K562 (cell line): ENCODE measurements around the gene MBNL1. TPM values are rescaled to one million over a fixed set of nuclear protein-coding genes. Genes with fewer than 3 reads are reported as not detected.

ENCODE experiments used
- CC2D1A ChIP-seq: fragments of 450-650 bp; IDR thresholded peaks from 2 replicates; pipeline ENCODE4 v1.6.1; 2017; ENCODE audit warnings: mild to moderate bottlenecking
- CREB3L1 ChIP-seq: fragments of 450-650 bp; IDR thresholded peaks from 2 replicates; pipeline ENCODE4 v1.6.1; 2014; ENCODE audit warnings: low read depth, mild to moderate bottlenecking, moderate library complexity, borderline replicate concordance
- CREB5 ChIP-seq: fragments of 250-450 bp; sonication (Bioruptor Pico); IDR thresholded peaks from 2 replicates; pipeline ENCODE4 v1.5.0; 2020; ENCODE audit warnings: mild to moderate bottlenecking
- E2F3 ChIP-seq: fragments of 250-450 bp; sonication (Bioruptor Pico); IDR thresholded peaks from 2 replicates; pipeline ENCODE4 v1.4.0; 2020; ENCODE audit warnings: mild to moderate bottlenecking
- ETV5 ChIP-seq: sonication (generic); formaldehyde crosslinking; IDR thresholded peaks from 2 replicates; pipeline ENCODE4 v1.4.0; 2020; ENCODE audit warnings: low read depth, mild to moderate bottlenecking, missing genetic modification reagents
- GABPB1 ChIP-seq: sonication (generic); formaldehyde crosslinking; IDR thresholded peaks from 2 replicates; pipeline ENCODE4 v1.8.0; 2022; ENCODE audit warnings: mild to moderate bottlenecking, missing genetic modification reagents
- HDAC2 ChIP-seq: fragments of 450-650 bp; IDR thresholded peaks from 2 replicates; pipeline ENCODE4 v1.6.1; 2016; ENCODE audit warnings: mild to moderate bottlenecking
- JUND ChIP-seq, 2 experiments: IDR thresholded peaks; 2 replicates in 1 of 2; 3 replicates in 1 of 2; pipeline ENCODE4 v1.6.1; 2011; ENCODE audit warnings: borderline replicate concordance in 2 of 2, low read depth in 2 of 2, low read length in 2 of 2, improper control_type of control experiment in 1 of 2, missing biosample characterization in 1 of 2, missing genetic modification characterization in 1 of 2, missing genetic modification reagents in 1 of 2
- MCM5 ChIP-seq: fragments of 450-650 bp; IDR thresholded peaks from 2 replicates; pipeline ENCODE4 v1.6.1; 2016; ENCODE audit warnings: low read depth
- MLLT1 ChIP-seq, 2 experiments: fragments of 450-650 bp; IDR thresholded peaks; 2 replicates each; pipeline ENCODE4 v1.6.1; 2016
- MYBL2 ChIP-seq, 2 experiments: fragments of 450-650 bp in 1 of 2; sonication (generic) in 1 of 2; formaldehyde crosslinking in 1 of 2; IDR thresholded peaks; 2 replicates each; pipeline versions ENCODE4 v1.6.1 to v1.8.1; 2017 to 2022; ENCODE audit warnings: borderline replicate concordance in 1 of 2, inconsistent platforms in 1 of 2, low read depth in 1 of 2, mild to moderate bottlenecking in 1 of 2, missing genetic modification reagents in 1 of 2, moderate library complexity in 1 of 2
- RBBP5 ChIP-seq: fragments of 200-600 bp; sonication (generic); IDR thresholded peaks from 2 replicates; pipeline ENCODE4 v1.6.1; 2012; ENCODE audit warnings: borderline replicate concordance, mild to moderate bottlenecking, low read length, control low read depth, inconsistent platforms; ENCODE audit not compliant: insufficient read depth, poor library complexity, severe bottlenecking
- RBFOX2 ChIP-seq: fragments of 200-400 bp; formaldehyde crosslinking; IDR thresholded peaks from 2 replicates; pipeline ENCODE4 v1.6.1; 2017; ENCODE audit warnings: low read depth, mild to moderate bottlenecking, low read length, moderate library complexity
- RCOR1 ChIP-seq, 2 experiments: IDR thresholded peaks; 2 replicates each; pipeline ENCODE4 v1.6.1; 2012; ENCODE audit warnings: low read depth in 2 of 2, low read length in 2 of 2, borderline replicate concordance in 1 of 2, improper control_type of control experiment in 1 of 2
- SIRT6 ChIP-seq: IDR thresholded peaks from one replicate; pipeline ENCODE4 v1.6.1; 2012; ENCODE audit warnings: low read depth, mild to moderate bottlenecking, control low read depth, inconsistent platforms, low read length, moderate library complexity
- TCF15 ChIP-seq: fragments of 250-450 bp; sonication (Bioruptor Pico); IDR thresholded peaks from 2 replicates; pipeline ENCODE4 v1.8.0; 2022; ENCODE audit warnings: moderate library complexity, mild to moderate bottlenecking, inconsistent platforms
- THAP7 ChIP-seq: fragments of 250-450 bp; sonication (Bioruptor Pico); IDR thresholded peaks from 2 replicates; pipeline ENCODE4 v1.5.0; 2021
- ZEB2 ChIP-seq: fragments of 450-650 bp; IDR thresholded peaks from 2 replicates; pipeline ENCODE4 v1.6.1; 2016
- ZKSCAN1 ChIP-seq: fragments of 150-350 bp; IDR thresholded peaks from 2 replicates; pipeline ENCODE4 v1.6.1; 2016; ENCODE audit warnings: low read depth, low read length
- ZNF384 ChIP-seq: IDR thresholded peaks from 2 replicates; pipeline ENCODE4 v1.6.1; 2012; ENCODE audit warnings: low read depth, low read length, improper control_type of control experiment
- ZNF436 ChIP-seq: fragments of 250-450, 450-650 bp; sonication (Bioruptor Pico); formaldehyde crosslinking; IDR thresholded peaks from 2 replicates; pipeline ENCODE4 v1.7.0; 2020; ENCODE audit warnings: mild to moderate bottlenecking
- ZNF766 ChIP-seq: fragments of 200-800 bp; sonication (Bioruptor generic); conservative IDR thresholded peaks from 2 replicates; pipeline ENCODE4 v1.6.1; 2016; ENCODE audit warnings: missing genetic modification characterization, missing compliant biosample characterization
- polyA plus RNA-seq, 8 experiments: library from polyadenylated mRNA; depleted of rRNA in 4 of 8; stranded (reverse) in 5 of 8; unstranded in 3 of 8; fragments of >200 nt; fragmentation: Nextera tagmentation in 2 of 8; fragmentation: Illumina TruSeq in 1 of 8; extraction: Ambion mirVana in 2 of 8; extraction: Trizol in 1 of 8; gene quantifications; 2 replicates each; pipeline versions ENCODE4 v1.2.1 to v1.2.3, GENCODE V29; 2011 to 2014; ENCODE audit warnings: inconsistent platforms in 1 of 8, missing spikeins in 1 of 8
- total RNA-seq, 7 experiments: library from RNA; depleted of rRNA in 6 of 7; stranded (reverse); fragments of >200 nt in 6 of 7; fragmentation: Illumina TruSeq in 2 of 7; extraction: Trizol in 2 of 7; gene quantifications; 2 replicates each; pipeline versions ENCODE4 v1.2.1 to v1.2.3, GENCODE V29; 2011 to 2021; ENCODE audit warnings: low replicate concordance in 1 of 7

MBNL1 gene
- total and polyA plus RNA-seq, 9 of the 15 experiments (the other 6 are each of a cell fraction or from before 2014, with no cell fraction given) = 70.3 to 243 (median 220) TPM

GRCh38 chr3:152269056-152269830, 514 bp downstream of the MBNL1 start (continued):
- TF ChIP-seq TCF15 (CRISPR knock-in tag) = no peak
- TF ChIP-seq CREB3L1 = no peak
- no peak for TF ChIP-seq ZNF766 (CRISPR knock-in tag)
- TF ChIP-seq E2F3 (CRISPR knock-in tag) = no peak
- TF ChIP-seq HDAC2 = peak; percentile 25; the same call in 1 of the 2 replicates
- peak; percentile 84 to 95 for TF ChIP-seq MLLT1 (IDR thresholded peaks at IDR 0.05)
- peak; percentile 85 for TF ChIP-seq RBBP5
- TF ChIP-seq CREB5 (CRISPR knock-in tag) = no peak
- TF ChIP-seq THAP7 = no peak; the same call in 1 of the 2 replicates
- TF ChIP-seq MYBL2 (IDR thresholded peaks at IDR 0.05; ENCODE audit: low read depth) = no peak
- TF ChIP-seq MYBL2 (CRISPR knock-in tag; IDR thresholded peaks at IDR 0.05; ENCODE audit: borderline replicate concordance) = no peak
- peak; percentile 26; the same call in 1 of the 2 replicates for TF ChIP-seq ETV5 (CRISPR knock-in tag)
- no peak for TF ChIP-seq CC2D1A
- no peak for TF ChIP-seq RCOR1 (IDR thresholded peaks at IDR 0.05; ENCODE audit: borderline replicate concordance in 1 of 2, low read depth in 2 of 2, low read length in 2 of 2)
- TF ChIP-seq RBFOX2 = peak; percentile 90
- TF ChIP-seq JUND (IDR thresholded peaks at IDR 0.05; ENCODE audit: borderline replicate concordance, low read depth, low read length) = no peak
- no peak for TF ChIP-seq JUND (tag; IDR thresholded peaks at IDR 0.05; ENCODE audit: borderline replicate concordance, low read depth, low read length)
- no peak for TF ChIP-seq ZNF436
- TF ChIP-seq SIRT6 = no peak
- 0 out of 2 replicates have a peak, but pooled peaks have one; percentile 14 for TF ChIP-seq ZEB2
- peak; percentile 46; the same call in 1 of the 2 replicates for TF ChIP-seq GABPB1 (CRISPR knock-in tag)
- TF ChIP-seq ZNF384 = peak; percentile 76
- TF ChIP-seq MCM5 = no peak
- no peak for TF ChIP-seq ZKSCAN1
